T-cell (primary cell): ENCODE measurements around the gene DPYD. TPM values are rescaled to one million over a fixed set of nuclear protein-coding genes. Genes with fewer than 3 reads are reported as not detected.

Source experiments
- ATAC-seq, 4 experiments: fragments of 200-7000 bp in 3 of 4; fragments of 150-1000 bp in 1 of 4; cut with Tn5 transposase; replicated peaks in 1 of 4; 1 replicate in 3 of 4; 2 replicates in 1 of 4; pipeline ENCODE4 v1.10.0; 2021; ENCODE audit warnings: moderate library complexity in 3 of 4, mild to moderate bottlenecking in 2 of 4, moderate number of reproducible peaks in 1 of 4
- CTCF ChIA-PET, 2 donors: fragments of 300-600 bp; sonication (Branson Sonifier 250); formaldehyde crosslinking; loops; one replicate each; lab custom pipeline; 2022; ENCODE audit warnings: antibody characterized with exemption in 2 of 2; lab: Charles Lee
- POLR2A ChIA-PET, 2 donors: fragments of 300-600 bp; sonication (Branson Sonifier 250); formaldehyde crosslinking; loops; one replicate each; lab custom pipeline; 2022; ENCODE audit warnings: antibody characterized with exemption in 2 of 2; lab: Charles Lee
- DNase-seq, 35 experiments: peaks; one replicate each; pipeline versions ENCODE4 v3.0.0 to v3.0.0-alpha.2; 2013 to 2023
- H3K27ac ChIP-seq: one replicate; pipeline ENCODE4 v1.5.1; 2013; ENCODE audit warnings: low read length
- H3K27me3 ChIP-seq, 2 experiments: replicated peaks in 1 of 2; 1 replicate in 1 of 2; 2 replicates in 1 of 2; pipeline versions ENCODE4 v1.6.1 to v1.7.0; 2013; ENCODE audit warnings: low read length in 1 of 2, mixed read lengths in 1 of 2; ENCODE audit not compliant: control insufficient read depth in 2 of 2, insufficient read depth in 2 of 2; ENCODE audit errors: extremely low read depth in 1 of 2
- H3K36me3 ChIP-seq, 2 donors: 1 replicate in 1 of 2; 2 replicates in 1 of 2; pipeline versions ENCODE4 v1.6.1 to v1.7.0; 2013; ENCODE audit warnings: low read length in 1 of 2; ENCODE audit not compliant: control insufficient read depth in 2 of 2, insufficient read depth in 1 of 2; ENCODE audit errors: extremely low read depth in 1 of 2
- H3K4me1 ChIP-seq, 2 experiments: 1 replicate in 1 of 2; 2 replicates in 1 of 2; pipeline versions ENCODE4 v1.6.1 to v1.7.0; 2013; ENCODE audit warnings: low read length in 2 of 2, mixed read lengths in 1 of 2; ENCODE audit not compliant: insufficient read depth in 2 of 2, control insufficient read depth in 1 of 2; ENCODE audit errors: extremely low read depth in 1 of 2
- H3K4me3 ChIP-seq, 2 donors: 1 replicate in 1 of 2; 2 replicates in 1 of 2; pipeline versions ENCODE4 v1.5.1 to v1.7.0; 2013; ENCODE audit warnings: mild to moderate bottlenecking in 2 of 2, low read length in 1 of 2, moderate library complexity in 1 of 2; ENCODE audit not compliant: control insufficient read depth in 1 of 2; ENCODE audit errors: extremely low read depth in 1 of 2
- H3K9me3 ChIP-seq: 2 replicates; pipeline ENCODE4 v1.7.0; 2013
- H3K27ac Mint-ChIP-seq, 2 donors: one replicate each; pipeline ENCODE4 v1.8.0; 2020 to 2021; ENCODE audit warnings: mild to moderate bottlenecking in 2 of 2, mixed read lengths in 2 of 2
- H3K27me3 Mint-ChIP-seq, 2 donors: one replicate each; pipeline ENCODE4 v1.8.0; 2021 to 2022; ENCODE audit warnings: mixed read lengths in 2 of 2
- H3K36me3 Mint-ChIP-seq: one replicate; pipeline ENCODE4 v1.8.0; 2021; ENCODE audit warnings: mixed read lengths
- H3K4me1 Mint-ChIP-seq, 3 donors: one replicate each; pipeline ENCODE4 v1.8.0; 2020 to 2022; ENCODE audit warnings: mixed read lengths in 3 of 3, mild to moderate bottlenecking in 1 of 3
- H3K4me3 Mint-ChIP-seq, 3 donors: one replicate each; pipeline ENCODE4 v1.8.0; 2020 to 2022; ENCODE audit warnings: mild to moderate bottlenecking in 3 of 3, mixed read lengths in 3 of 3, moderate library complexity in 3 of 3
- H3K9me3 Mint-ChIP-seq, 3 donors: one replicate each; pipeline ENCODE4 v1.8.0; 2020 to 2022; ENCODE audit warnings: mixed read lengths in 3 of 3
- WGBS: methylation state at CpG from one replicate; pipeline ENCODE4 v1.1.5; 2013; ENCODE audit warnings: missing lambda C conversion rate; ENCODE audit not compliant: insufficient coverage; 5-methylcytosine and 5-hydroxymethylcytosine counted together
- total RNA-seq, 35 experiments: library from RNA in 6 of 35; stranded (reverse) in 6 of 35; fragments of 120-200 nt in 1 of 35; gene quantifications; one replicate each; pipeline versions ENCODE4 v1.2.1 to v1.2.4 and lab custom pipeline; 2013 to 2026

The DPYD gene
- total RNA-seq, 5 donors from 2014 or later (not counting 1 experiment from before 2014, with no cell fraction given): 39.1 to 74.1 (median 47.8) TPM

DNA sequence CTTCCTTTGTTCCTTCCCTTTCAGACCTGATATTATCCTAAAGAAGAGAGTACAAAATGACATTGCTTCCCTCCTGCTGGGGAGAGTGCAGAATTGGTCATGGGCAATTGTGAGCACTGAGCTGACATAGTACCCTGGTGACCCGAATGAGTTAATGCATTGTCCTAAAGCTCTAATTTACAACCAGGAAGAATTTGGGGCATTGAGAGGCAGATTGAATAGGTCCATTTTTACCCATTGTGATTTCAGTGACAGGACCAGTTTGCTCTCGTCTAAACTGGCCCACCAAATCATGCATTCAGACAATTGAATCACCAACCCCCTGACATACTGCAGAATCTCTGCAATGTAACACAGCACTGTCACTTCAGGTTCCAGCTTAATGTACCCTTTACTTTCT is 497.4 kb downstream of the DPYD start:
- Histone ChIP-seq H3K9me3 (no peaks in the 10 kb centered on the region), H3K27ac (no peak overlapping the region), H3K36me3 (no peaks in the 10 kb centered on the region), H3K4me3 (no peak overlapping the region), H3K4me1 (no peaks in the 10 kb centered on the region), H3K27me3 (no peaks in the 10 kb centered on the region)
- ChIA-PET CTCF (no interaction called here), POLR2A (interaction anchor here in 1 of 2 donors (0.6 kb wide), 1 partner anchor 162 kb away, joined by 3 read pairs; no protein-coding TSS in a partner anchor)
- 86% methylated on average over 1 of the region's 2 CpGs for WGBS
- Mint-ChIP-seq H3K4me3 (no peak overlapping the region), H3K27ac (no peak overlapping the region), H3K9me3 (no peaks in the 10 kb centered on the region), H3K27me3 (no peaks in the 10 kb centered on the region), H3K4me1 (no peaks in the 10 kb centered on the region), H3K36me3 (peaks cover 46% of the 10 kb centered on the region)
- ATAC-seq (no peak), DNase-seq (no peak)

DNA sequence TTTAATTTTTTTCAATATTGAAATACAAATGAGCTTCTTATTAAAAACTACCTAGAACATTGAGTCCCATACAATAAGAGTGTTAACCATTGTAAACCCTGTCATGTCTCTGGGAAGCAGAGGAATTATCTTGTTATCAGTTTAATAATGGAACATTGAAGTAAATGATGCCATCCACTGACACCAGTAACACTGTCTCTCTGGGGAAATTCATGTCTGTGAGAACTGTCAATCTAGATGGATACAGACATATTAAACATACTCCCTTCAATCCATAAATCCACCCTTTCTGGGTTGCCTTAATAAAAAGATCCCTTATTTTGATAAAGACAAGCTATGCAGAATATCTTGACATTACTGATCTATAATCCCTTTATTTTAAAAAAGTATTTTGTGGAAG is 503.2 kb downstream of the DPYD start:
- DNase-seq (no peak), ATAC-seq (no peak)
- H3K36me3 Mint-ChIP-seq: peaks cover 41% of the 10 kb centered on the region
- H3K27me3 ChIP-seq: no peaks in the 10 kb centered on the region
- no peak overlapping the region for H3K4me3 ChIP-seq
- H3K4me1 Mint-ChIP-seq: no peaks in the 10 kb centered on the region
- no peak overlapping the region for H3K4me3 Mint-ChIP-seq
- H3K4me1 ChIP-seq: no peaks in the 10 kb centered on the region
- H3K9me3 Mint-ChIP-seq: no peaks in the 10 kb centered on the region
- H3K27me3 Mint-ChIP-seq: no peaks in the 10 kb centered on the region
- no peaks in the 10 kb centered on the region for H3K9me3 ChIP-seq
- ChIA-PET POLR2A (no interaction called here), CTCF (no interaction called here)
- no peaks in the 10 kb centered on the region for H3K36me3 ChIP-seq
- H3K27ac Mint-ChIP-seq: no peak overlapping the region
- H3K27ac ChIP-seq: no peak overlapping the region

DNA sequence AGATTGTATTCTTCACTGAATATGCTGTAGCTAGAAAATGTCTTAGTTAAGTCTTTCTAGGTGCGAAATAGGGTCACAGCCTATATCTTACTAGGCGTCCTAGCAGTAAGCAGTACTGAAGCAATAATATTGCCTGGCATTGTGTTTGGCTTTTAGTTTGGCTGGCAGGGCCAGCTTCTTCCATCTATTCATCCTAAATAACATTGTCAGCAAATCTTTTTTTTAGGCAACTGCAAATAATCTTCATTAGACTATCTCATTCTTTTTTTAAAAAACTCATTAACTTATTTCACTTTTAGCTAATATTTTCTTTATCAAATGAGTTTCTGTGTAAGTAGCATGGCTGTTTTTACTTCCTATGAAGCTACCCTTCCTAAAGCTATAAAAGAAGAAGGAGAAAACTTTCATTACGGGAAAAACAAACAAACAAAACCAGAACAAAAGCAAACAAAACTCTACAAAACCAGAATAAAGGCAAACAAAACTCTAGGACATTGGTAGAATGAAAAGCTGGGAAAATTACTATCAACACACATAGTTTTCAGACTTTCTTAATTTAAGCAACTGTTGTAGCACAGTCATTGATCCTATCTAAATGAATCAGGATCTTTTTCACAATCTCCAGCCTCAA is 506.0 kb downstream of the DPYD start:
- no CpG with 5 or more reads among the region's 3 CpGs for WGBS
- Mint-ChIP-seq H3K27me3 (no peaks in the 10 kb centered on the region), H3K9me3 (no peaks in the 10 kb centered on the region), H3K27ac (no peak overlapping the region), H3K4me3 (no peak overlapping the region), H3K4me1 (no peaks in the 10 kb centered on the region), H3K36me3 (peaks cover 34% of the 10 kb centered on the region)
- no peak for ATAC-seq
- Histone ChIP-seq H3K4me1 (no peaks in the 10 kb centered on the region), H3K27me3 (no peaks in the 10 kb centered on the region), H3K36me3 (no peaks in the 10 kb centered on the region), H3K27ac (no peak overlapping the region), H3K9me3 (no peaks in the 10 kb centered on the region), H3K4me3 (no peak overlapping the region)
- POLR2A ChIA-PET: interaction anchor here in 1 of 2 donors (0.5 kb wide), 1 partner anchor 365 kb away, joined by 3 read pairs; no protein-coding TSS in a partner anchor
- CTCF ChIA-PET: no interaction called here
- DNase-seq: no peak

DNA sequence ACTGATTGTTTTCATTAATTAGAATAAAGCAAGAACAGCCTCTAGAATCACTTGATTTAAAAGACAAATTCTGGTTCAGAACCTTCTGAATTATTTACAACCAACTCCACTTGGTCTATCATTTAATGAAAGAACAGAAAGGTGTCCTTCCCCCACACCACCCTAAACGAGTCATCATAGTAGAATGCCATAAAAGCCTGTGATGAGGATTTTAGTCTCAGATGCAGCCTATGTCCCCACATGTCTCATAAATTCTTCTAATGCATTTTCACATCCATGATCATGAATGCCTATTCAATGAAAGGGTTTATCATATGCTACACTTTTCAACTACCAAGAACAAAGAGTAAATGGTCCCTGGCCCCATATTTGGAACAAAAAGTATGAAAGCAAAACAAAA is 508.1 kb downstream of the DPYD start:
- no CpG with 5 or more reads among the region's 1 CpG for WGBS
- Mint-ChIP-seq H3K27ac (no peak overlapping the region), H3K9me3 (peaks cover 0 to 2% (median 0%) of the 10 kb centered on the region in 3 donors), H3K4me3 (no peak overlapping the region), H3K27me3 (no peaks in the 10 kb centered on the region), H3K36me3 (peaks cover 46% of the 10 kb centered on the region), H3K4me1 (no peaks in the 10 kb centered on the region)
- Histone ChIP-seq H3K27me3 (no peaks in the 10 kb centered on the region), H3K27ac (no peak overlapping the region), H3K9me3 (no peaks in the 10 kb centered on the region), H3K36me3 (no peaks in the 10 kb centered on the region), H3K4me1 (no peaks in the 10 kb centered on the region), H3K4me3 (no peak overlapping the region)
- DNase-seq (no peak), ATAC-seq (no peak)
- ChIA-PET CTCF (no interaction called here), POLR2A (no interaction called here)

DNA sequence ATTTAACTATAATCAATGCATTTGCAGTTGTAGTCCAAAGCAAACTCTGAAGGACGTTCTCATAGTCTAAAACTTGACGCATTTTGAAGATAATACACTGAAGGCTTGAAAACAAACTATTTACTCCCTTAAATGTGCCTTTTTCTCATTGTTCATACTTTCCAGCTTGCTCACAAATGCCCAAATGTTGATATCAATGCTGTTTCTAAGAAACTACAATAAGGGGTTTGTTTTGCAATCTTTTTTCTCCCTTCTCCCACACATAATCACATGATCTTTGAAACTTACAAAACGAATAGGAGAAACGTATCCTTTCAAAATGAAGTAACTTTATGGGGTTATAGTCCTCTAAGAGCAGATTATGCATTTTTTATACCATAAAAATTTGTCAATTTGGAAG is 508.7 kb downstream of the DPYD start:
- H3K36me3 ChIP-seq: no peaks in the 10 kb centered on the region
- no peak overlapping the region for H3K4me3 ChIP-seq
- H3K27me3 ChIP-seq: no peaks in the 10 kb centered on the region
- POLR2A ChIA-PET: no interaction called here
- Mint-ChIP-seq H3K4me3 (no peak overlapping the region), H3K27ac (no peak overlapping the region), H3K36me3 (peaks cover 50% of the 10 kb centered on the region), H3K4me1 (no peaks in the 10 kb centered on the region), H3K9me3 (peaks cover 0 to 5% (median 0%) of the 10 kb centered on the region in 3 donors), H3K27me3 (no peaks in the 10 kb centered on the region)
- WGBS: 100% methylated on average over 2 of the region's 4 CpGs
- CTCF ChIA-PET: no interaction called here
- no peaks in the 10 kb centered on the region for H3K9me3 ChIP-seq
- H3K27ac ChIP-seq: no peak overlapping the region
- H3K4me1 ChIP-seq: no peaks in the 10 kb centered on the region
- ATAC-seq (no peak), DNase-seq (no peak)

DNA sequence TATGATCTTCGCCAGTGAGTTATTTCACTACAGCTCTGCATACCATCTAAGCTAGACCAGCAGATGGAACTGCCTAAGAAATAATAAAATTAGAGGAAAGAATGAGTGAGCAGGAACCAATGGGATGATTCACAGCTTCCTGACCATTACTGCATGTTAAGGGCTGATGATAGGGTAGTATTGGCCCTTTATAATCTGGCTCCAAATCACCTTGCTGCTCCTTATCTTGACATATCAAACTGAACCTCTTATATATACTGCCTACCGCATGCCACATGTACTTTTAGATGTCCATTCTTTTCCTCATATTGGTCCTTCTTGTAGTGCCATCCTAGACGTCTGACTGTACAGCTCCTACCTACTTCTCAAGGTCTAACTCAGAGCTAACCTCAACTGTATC is 524.4 kb downstream of the DPYD start:
- Histone ChIP-seq H3K27ac (no peak overlapping the region), H3K36me3 (no peaks in the 10 kb centered on the region), H3K27me3 (no peaks in the 10 kb centered on the region), H3K9me3 (no peaks in the 10 kb centered on the region), H3K4me1 (no peaks in the 10 kb centered on the region), H3K4me3 (no peak overlapping the region)
- H3K4me3 Mint-ChIP-seq: no peak overlapping the region
- H3K4me1 Mint-ChIP-seq: no peaks in the 10 kb centered on the region
- WGBS: no CpG with 5 or more reads among the region's 3 CpGs
- ChIA-PET POLR2A (no interaction called here), CTCF (no interaction called here)
- ATAC-seq: no peak
- peaks cover 42% of the 10 kb centered on the region for H3K36me3 Mint-ChIP-seq
- H3K27ac Mint-ChIP-seq: no peak overlapping the region
- peaks cover 9 to 19% (median 17%) of the 10 kb centered on the region in 3 donors for H3K9me3 Mint-ChIP-seq
- no peak for DNase-seq
- no peaks in the 10 kb centered on the region for H3K27me3 Mint-ChIP-seq

DNA sequence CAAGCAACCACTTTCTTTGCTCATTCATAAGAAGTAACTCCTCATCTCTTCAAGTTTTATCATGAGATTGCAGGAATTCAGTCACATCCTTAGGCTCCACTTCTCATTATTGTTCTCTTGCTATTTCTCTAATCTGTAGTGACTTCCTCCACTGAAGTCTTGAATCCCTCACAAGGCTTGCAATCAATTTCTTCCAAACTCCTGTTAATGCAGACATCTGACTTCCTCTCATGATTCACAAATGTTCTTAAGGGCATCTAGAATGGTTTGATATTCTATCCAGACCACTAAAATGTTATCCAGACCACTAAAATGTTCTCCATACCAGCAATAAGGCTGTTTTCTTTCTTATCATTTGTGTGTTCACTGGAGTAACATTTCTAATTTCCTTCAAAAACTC is 528.1 kb downstream of the DPYD start:
- no peak for DNase-seq
- Mint-ChIP-seq H3K4me1 (no peaks in the 10 kb centered on the region), H3K4me3 (no peak overlapping the region), H3K27me3 (no peaks in the 10 kb centered on the region), H3K36me3 (peaks cover 32% of the 10 kb centered on the region), H3K27ac (no peak overlapping the region), H3K9me3 (peaks cover 2 to 12% (median 9%) of the 10 kb centered on the region in 3 donors)
- no peaks in the 10 kb centered on the region for H3K9me3 ChIP-seq
- ChIA-PET CTCF (no interaction called here), POLR2A (no interaction called here)
- no peaks in the 10 kb centered on the region for H3K4me1 ChIP-seq
- no peak for ATAC-seq
- H3K27me3 ChIP-seq: no peaks in the 10 kb centered on the region
- H3K27ac ChIP-seq: no peak overlapping the region
- H3K36me3 ChIP-seq: no peaks in the 10 kb centered on the region
- H3K4me3 ChIP-seq: no peak overlapping the region
